ENCODE data around the gene ATP10A.

The ATP10A gene

GRCh38 chr15:25740383-25741255 is 122.5 kb downstream of the ATP10A start:
- Mint-ChIP-seq H3K4me3 (no peak overlapping the region), H3K9me3 (no peaks in the 10 kb centered on the region), H3K27me3 (no peaks in the 10 kb centered on the region), H3K4me1 (peaks cover 42% of the 10 kb centered on the region), H3K36me3 (peaks cover 5% of the 10 kb centered on the region), H3K27ac (peak overlapping the region; percentile 17)

GRCh38 chr15:25739687-25740121 is 123.4 kb downstream of the ATP10A start:
- no peaks in the 10 kb centered on the region for H3K27me3 Mint-ChIP-seq
- H3K27ac Mint-ChIP-seq, result peak overlapping the region; percentile 80
- H3K4me3 Mint-ChIP-seq, result no peak overlapping the region
- H3K4me1 Mint-ChIP-seq, result peaks cover 35% of the 10 kb centered on the region
- peaks cover 6% of the 10 kb centered on the region for H3K36me3 Mint-ChIP-seq
- no peaks in the 10 kb centered on the region for H3K9me3 Mint-ChIP-seq

GRCh38 chr15:25738171-25738965 is 124.8 kb downstream of the ATP10A start:
- Mint-ChIP-seq H3K4me1 (peaks cover 24% of the 10 kb centered on the region), H3K27me3 (no peaks in the 10 kb centered on the region), H3K4me3 (no peak overlapping the region), H3K27ac (no peak overlapping the region), H3K36me3 (peaks cover 6% of the 10 kb centered on the region), H3K9me3 (no peaks in the 10 kb centered on the region)

GRCh38 chr15:25737218-25737643 is 125.9 kb downstream of the ATP10A start:
- no peaks in the 10 kb centered on the region for H3K9me3 Mint-ChIP-seq
- peaks cover 6% of the 10 kb centered on the region for H3K36me3 Mint-ChIP-seq
- peak overlapping the region; percentile 79 for H3K27ac Mint-ChIP-seq
- peaks cover 20% of the 10 kb centered on the region for H3K4me1 Mint-ChIP-seq
- no peak overlapping the region for H3K4me3 Mint-ChIP-seq
- H3K27me3 Mint-ChIP-seq, result no peaks in the 10 kb centered on the region

- H3K4me1 Mint-ChIP-seq, result peaks cover 20% of the 10 kb centered on the region
- no peaks in the 10 kb centered on the region for H3K9me3 Mint-ChIP-seq
- H3K36me3 Mint-ChIP-seq, result peaks cover 6% of the 10 kb centered on the region
Observed at GRCh38 chr15:25736461-25736860, 126.7 kb downstream of the ATP10A start.

GRCh38 chr15:25735550-25736384 is 127.4 kb downstream of the ATP10A start:
- no peaks in the 10 kb centered on the region for H3K9me3 Mint-ChIP-seq
- no peak overlapping the region for H3K4me3 Mint-ChIP-seq
- peaks cover 14% of the 10 kb centered on the region for H3K4me1 Mint-ChIP-seq
- no peak overlapping the region for H3K27ac Mint-ChIP-seq
- H3K27me3 Mint-ChIP-seq, result no peaks in the 10 kb centered on the region
- H3K36me3 Mint-ChIP-seq, result peaks cover 6% of the 10 kb centered on the region

More at GRCh38 chr15:25736461-25736860, 126.7 kb downstream of the ATP10A start:
- Mint-ChIP-seq H3K27me3 (no peaks in the 10 kb centered on the region), H3K4me3 (no peak overlapping the region), H3K27ac (no peak overlapping the region)

- Mint-ChIP-seq H3K36me3 (peaks cover 6% of the 10 kb centered on the region), H3K27ac (no peak overlapping the region), H3K9me3 (no peaks in the 10 kb centered on the region), H3K27me3 (no peaks in the 10 kb centered on the region), H3K4me3 (no peak overlapping the region), H3K4me1 (peaks cover 6% of the 10 kb centered on the region)
Observed at GRCh38 chr15:25734680-25735355, 128.3 kb downstream of the ATP10A start.

- Mint-ChIP-seq H3K4me3 (no peak overlapping the region), H3K9me3 (no peaks in the 10 kb centered on the region), H3K36me3 (peaks cover 3% of the 10 kb centered on the region), H3K4me1 (no peaks in the 10 kb centered on the region), H3K27me3 (no peaks in the 10 kb centered on the region), H3K27ac (no peak overlapping the region)
Observed at GRCh38 chr15:25733856-25734679, 129.1 kb downstream of the ATP10A start.

GRCh38 chr15:25733036-25733855 is 129.9 kb downstream of the ATP10A start:
- H3K9me3 Mint-ChIP-seq, result no peaks in the 10 kb centered on the region
- H3K4me1 Mint-ChIP-seq, result no peaks in the 10 kb centered on the region
- H3K27ac Mint-ChIP-seq, result no peak overlapping the region
- no peak overlapping the region for H3K4me3 Mint-ChIP-seq
- peaks cover 5% of the 10 kb centered on the region for H3K36me3 Mint-ChIP-seq
- no peaks in the 10 kb centered on the region for H3K27me3 Mint-ChIP-seq

GRCh38 chr15:25732191-25732590 is 130.9 kb downstream of the ATP10A start:
- peaks cover 7% of the 10 kb centered on the region for H3K36me3 Mint-ChIP-seq
- H3K4me3 Mint-ChIP-seq, result no peak overlapping the region
- H3K4me1 Mint-ChIP-seq, result no peaks in the 10 kb centered on the region
- H3K27ac Mint-ChIP-seq, result peak overlapping the region; percentile 86
- no peaks in the 10 kb centered on the region for H3K9me3 Mint-ChIP-seq
- no peaks in the 10 kb centered on the region for H3K27me3 Mint-ChIP-seq

GRCh38 chr15:25731411-25731810 is 131.7 kb downstream of the ATP10A start:
- Mint-ChIP-seq H3K9me3 (no peaks in the 10 kb centered on the region), H3K27me3 (no peaks in the 10 kb centered on the region), H3K4me3 (no peak overlapping the region), H3K4me1 (no peaks in the 10 kb centered on the region), H3K36me3 (peaks cover 7% of the 10 kb centered on the region), H3K27ac (peak overlapping the region; percentile 46)

GRCh38 chr15:25730918-25731317 is 132.2 kb downstream of the ATP10A start:
- H3K4me3 Mint-ChIP-seq, result no peak overlapping the region
- peaks cover 7% of the 10 kb centered on the region for H3K36me3 Mint-ChIP-seq
- H3K27me3 Mint-ChIP-seq, result no peaks in the 10 kb centered on the region
- H3K27ac Mint-ChIP-seq, result no peak overlapping the region
- H3K4me1 Mint-ChIP-seq, result no peaks in the 10 kb centered on the region
- no peaks in the 10 kb centered on the region for H3K9me3 Mint-ChIP-seq

- no peaks in the 10 kb centered on the region for H3K27me3 Mint-ChIP-seq
- no peak overlapping the region for H3K27ac Mint-ChIP-seq
- H3K9me3 Mint-ChIP-seq, result no peaks in the 10 kb centered on the region
- no peak overlapping the region for H3K4me3 Mint-ChIP-seq
- no peaks in the 10 kb centered on the region for H3K4me1 Mint-ChIP-seq
- H3K36me3 Mint-ChIP-seq, result peaks cover 5% of the 10 kb centered on the region
Observed at GRCh38 chr15:25728816-25729215, 134.3 kb downstream of the ATP10A start.

All from activated naive CD4-positive, alpha-beta T cell treated with anti-CD3 and anti-CD28 coated beads, Interleukin-2, amount 50 U/mL, for 24 hours (primary cell).